Esophagus muscularis mucosa (tissue), 4 donors: ENCODE measurements around the gene PRSS48.
"Not testable (repeated sequence)": the region's sequence is repeated elsewhere in the genome, so short reads cannot be mapped to it uniquely, and the experiment has no call there.

ENCODE experiments used
- CTCF ChIP-seq, 3 experiments: fragments of 200-600 bp in 2 of 3; fragments of 450-650 bp in 1 of 3; sonication (generic) in 2 of 3; IDR thresholded peaks; one replicate each; pipeline ENCODE4 v1.5.1; 2017 to 2019; ENCODE audit warnings: antibody characterized with exemption in 3 of 3, mild to moderate bottlenecking in 2 of 3, moderate library complexity in 1 of 3
- EP300 ChIP-seq: sonication (generic); formaldehyde crosslinking; IDR thresholded peaks from one replicate; pipeline ENCODE4 v1.6.1; 2017; ENCODE audit warnings: antibody characterized with exemption
- POLR2A ChIP-seq: fragments of 450-650 bp; IDR thresholded peaks from one replicate; pipeline ENCODE4 v1.6.1; 2017; ENCODE audit warnings: antibody characterized with exemption, moderate library complexity, mild to moderate bottlenecking, low read depth
- POLR2AphosphoS5 ChIP-seq, 2 donors: sonication (generic); formaldehyde crosslinking; IDR thresholded peaks; one replicate each; pipeline ENCODE4 v1.6.1; 2017; ENCODE audit warnings: antibody characterized with exemption in 2 of 2

GRCh38 chr4:151255680-151256079, 21.3 kb upstream of the PRSS48 start:
- not testable (repeated sequence) for TF ChIP-seq CTCF (IDR thresholded peaks at IDR 0.05); EP300; POLR2AphosphoS5 (IDR thresholded peaks at IDR 0.05); POLR2A
